ENCODE results near the gene MIPEP.

The MIPEP gene

GRCh38 chr13:23922005-23922932, 33.1 kb upstream of the MIPEP start:
- Histone ChIP-seq H2AFZ (ENCODE audit: low read depth) (no peak overlapping the region), H3K79me2 (ENCODE audit: insufficient read depth, low read depth) (no peaks in the 10 kb centered on the region), H3K27ac (no peak overlapping the region), H3K4me1 (ENCODE audit: low read depth, poor library complexity, severe bottlenecking) (no peaks in the 10 kb centered on the region), H3K27me3 (ENCODE audit: insufficient read depth, low read depth) (no peaks in the 10 kb centered on the region), H3K4me2 (no peak overlapping the region), H3K9ac (no peak overlapping the region), H3K4me3 (IDR thresholded peaks at IDR 0.05; ENCODE audit: insufficient read depth, low read depth, low read length) (no peak overlapping the region), H4K20me1 (ENCODE audit: insufficient read depth) (no peaks in the 10 kb centered on the region), H3K36me3 (ENCODE audit: insufficient read depth) (no peaks in the 10 kb centered on the region)
- no peak for TF ChIP-seq CTCF (conservative IDR thresholded peaks at IDR 0.05; ENCODE audit: low read depth, low read length)

DNA sequence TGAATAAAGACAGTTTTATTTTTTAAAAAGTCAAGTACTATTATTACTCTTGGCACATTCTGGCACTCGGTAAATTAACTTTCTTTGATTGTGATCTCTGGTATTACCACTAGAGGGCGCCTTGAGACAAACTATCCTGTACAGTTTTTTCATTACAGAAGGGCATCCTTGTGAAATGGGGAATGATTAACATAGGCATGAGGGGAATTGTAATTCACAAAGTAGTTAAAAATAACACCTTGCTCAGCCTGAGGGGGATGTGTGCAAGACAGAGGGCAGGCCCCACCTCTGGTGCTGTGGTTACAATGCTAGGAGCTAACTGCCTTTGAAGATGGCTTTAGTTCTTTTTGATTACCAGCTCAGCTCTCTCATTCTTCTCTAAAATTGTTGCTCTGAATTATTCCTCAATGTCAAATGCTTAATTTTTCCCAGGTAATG, 32.3 kb upstream of the MIPEP start:
- H4K20me1 ChIP-seq (ENCODE audit: insufficient read depth), result no peaks in the 10 kb centered on the region
- H3K36me3 ChIP-seq (ENCODE audit: insufficient read depth), result no peaks in the 10 kb centered on the region
- H3K9ac ChIP-seq, result no peak overlapping the region
- H3K4me2 ChIP-seq, result no peak overlapping the region
- H3K79me2 ChIP-seq (ENCODE audit: insufficient read depth, low read depth), result no peaks in the 10 kb centered on the region
- TF ChIP-seq CTCF (conservative IDR thresholded peaks at IDR 0.05; ENCODE audit: low read depth, low read length), result peak; percentile 77
- H3K27me3 ChIP-seq (ENCODE audit: insufficient read depth, low read depth), result no peaks in the 10 kb centered on the region
- no peak overlapping the region for H3K4me3 ChIP-seq (IDR thresholded peaks at IDR 0.05; ENCODE audit: insufficient read depth, low read depth, low read length)
- no peaks in the 10 kb centered on the region for H3K4me1 ChIP-seq (ENCODE audit: low read depth, poor library complexity, severe bottlenecking)
- no peak overlapping the region for H3K27ac ChIP-seq
- no peak overlapping the region for H2AFZ ChIP-seq (ENCODE audit: low read depth)

DNA sequence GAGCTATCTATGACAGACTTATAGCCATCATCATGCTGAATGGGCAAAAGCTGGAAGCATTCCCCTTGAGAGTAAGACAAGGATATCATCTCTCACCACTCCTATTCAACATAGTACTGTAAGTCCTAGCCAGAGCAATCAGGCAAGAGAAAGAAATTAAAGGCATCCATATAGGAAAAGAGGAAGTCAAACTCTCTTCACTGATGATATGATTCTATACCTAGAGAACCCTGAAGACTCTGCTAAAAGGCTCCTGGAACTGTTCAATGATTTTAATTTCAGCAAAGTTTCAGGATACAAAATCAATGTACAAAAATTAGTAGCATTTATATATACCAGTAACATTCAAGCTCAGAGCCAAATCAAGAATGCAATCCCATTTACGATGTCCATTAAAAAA, 29.8 kb upstream of the MIPEP start:
- no peaks in the 10 kb centered on the region for H3K4me1 ChIP-seq (ENCODE audit: low read depth, poor library complexity, severe bottlenecking)
- no peak overlapping the region for H3K4me2 ChIP-seq
- H3K36me3 ChIP-seq (ENCODE audit: insufficient read depth), result no peaks in the 10 kb centered on the region
- no peaks in the 10 kb centered on the region for H3K79me2 ChIP-seq (ENCODE audit: insufficient read depth, low read depth)
- H2AFZ ChIP-seq (ENCODE audit: low read depth), result no peak overlapping the region
- no peak for TF ChIP-seq CTCF (conservative IDR thresholded peaks at IDR 0.05; ENCODE audit: low read depth, low read length)
- H3K27me3 ChIP-seq (ENCODE audit: insufficient read depth, low read depth), result no peaks in the 10 kb centered on the region
- no peaks in the 10 kb centered on the region for H4K20me1 ChIP-seq (ENCODE audit: insufficient read depth)
- no peak overlapping the region for H3K27ac ChIP-seq
- no peak overlapping the region for H3K4me3 ChIP-seq (IDR thresholded peaks at IDR 0.05; ENCODE audit: insufficient read depth, low read depth, low read length)
- H3K9ac ChIP-seq, result no peak overlapping the region

DNA sequence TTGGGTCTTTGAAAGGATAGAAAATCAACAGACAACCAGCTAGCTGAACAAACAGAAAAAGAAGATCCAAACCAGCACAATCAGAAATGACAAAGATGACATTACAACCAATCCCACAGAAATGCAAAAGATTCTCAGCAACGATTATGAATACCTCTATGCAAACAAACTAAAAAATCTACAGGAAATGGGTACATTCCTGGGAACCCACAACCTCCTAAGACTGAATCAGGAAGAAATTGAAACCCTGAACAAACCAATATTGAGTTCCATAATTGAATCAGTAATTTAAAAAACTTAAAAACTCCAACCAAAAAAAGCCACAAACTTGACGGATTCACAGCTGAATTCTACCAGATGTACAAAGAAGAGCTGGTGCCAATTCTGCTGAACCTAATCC, 29.0 kb upstream of the MIPEP start:
- no peak overlapping the region for H3K4me3 ChIP-seq (IDR thresholded peaks at IDR 0.05; ENCODE audit: insufficient read depth, low read depth, low read length)
- no peaks in the 10 kb centered on the region for H3K27me3 ChIP-seq (ENCODE audit: insufficient read depth, low read depth)
- H3K79me2 ChIP-seq (ENCODE audit: insufficient read depth, low read depth), result no peaks in the 10 kb centered on the region
- no peak overlapping the region for H2AFZ ChIP-seq (ENCODE audit: low read depth)
- no peak overlapping the region for H3K9ac ChIP-seq
- H3K36me3 ChIP-seq (ENCODE audit: insufficient read depth), result no peaks in the 10 kb centered on the region
- H4K20me1 ChIP-seq (ENCODE audit: insufficient read depth), result no peaks in the 10 kb centered on the region
- H3K4me2 ChIP-seq, result no peak overlapping the region
- no peaks in the 10 kb centered on the region for H3K4me1 ChIP-seq (ENCODE audit: low read depth, poor library complexity, severe bottlenecking)
- TF ChIP-seq CTCF (conservative IDR thresholded peaks at IDR 0.05; ENCODE audit: low read depth, low read length), result no peak
- H3K27ac ChIP-seq, result no peak overlapping the region
